A549 (cell line): ENCODE results near the gene CHST11. TPM values are rescaled to one million over a fixed set of nuclear protein-coding genes. Genes with fewer than 3 reads are reported as not detected.

ENCODE experiments used
- ATAC-seq, 2 experiments: fragments of 200-7000 bp in 1 of 2; fragments of >200 bp in 1 of 2; cut with Nextera tagmentation in 1 of 2; cut with Tn5 transposase in 1 of 2; 3 replicates each; pipeline versions ENCODE4 v1.8.0 to v1.9.1; 2018 to 2020; ENCODE audit warnings: mild to moderate bottlenecking in 1 of 2, moderate library complexity in 1 of 2
- CTCF ChIA-PET: fragments of 300-600 bp; sonication (Branson Sonifier 250); formaldehyde crosslinking; extraction: SDS; loops from one replicate; lab custom pipeline; 2021; ENCODE audit warnings: antibody characterized with exemption, inconsistent platforms; lab: Yijun Ruan, JAX
- POLR2A ChIA-PET: fragments of 350-600 bp; formaldehyde crosslinking; extraction: SDS; loops from one replicate; lab custom pipeline; 2021; ENCODE audit warnings: antibody characterized with exemption, inconsistent platforms; lab: Yijun Ruan, JAX
- DNase-seq, 2 experiments: peaks; one replicate each; pipeline versions ENCODE4 v3.0.0 to v3.0.0-alpha.2; 2011 to 2016; ENCODE audit warnings: low read depth in 1 of 2, low spot score in 1 of 2
- FAIRE-seq: peaks from 2 replicates; lab custom pipeline; 2011; peaks lifted over from hg19 to GRCh38; lab: Jason Lieb, UNC
- H3K27ac ChIP-seq, 2 experiments: fragments of >200 bp; sonication (Bioruptor Twin); formaldehyde crosslinking; 3 replicates each; pipeline ENCODE4 v1.5.1; 2016 to 2017
- H3K4me1 ChIP-seq: fragments of >200 bp; sonication (Bioruptor Twin); formaldehyde crosslinking; 3 replicates; pipeline ENCODE4 v1.6.1; 2016
- H3K4me2 ChIP-seq: fragments of >200 bp; sonication (Bioruptor Twin); formaldehyde crosslinking; 3 replicates; pipeline ENCODE4 v1.6.1; 2016
- H3K4me3 ChIP-seq: fragments of >200 bp; sonication (Bioruptor Twin); formaldehyde crosslinking; 3 replicates; pipeline ENCODE4 v1.5.1; 2016
- H3K9me3 ChIP-seq: fragments of >200 bp; sonication (Bioruptor Twin); formaldehyde crosslinking; 3 replicates; pipeline ENCODE4 v1.6.1; 2016
- BCL3 ChIP-seq: fragments of >200 bp; sonication (Bioruptor Twin); formaldehyde crosslinking; IDR thresholded peaks from 3 replicates; pipeline ENCODE4 v1.6.1; 2016
- CEBPB ChIP-seq, 2 experiments: fragments of >200 bp in 1 of 2; sonication (Bioruptor Twin) in 1 of 2; formaldehyde crosslinking in 1 of 2; IDR thresholded peaks; 2 replicates each; pipeline ENCODE4 v1.6.1; 2012 to 2016
- E2F6 ChIP-seq: IDR thresholded peaks from 2 replicates; pipeline ENCODE4 v1.6.1; 2012; ENCODE audit warnings: low read depth, borderline replicate concordance
- EHMT2 ChIP-seq: fragments of 200-600 bp; sonication (generic); IDR thresholded peaks from 2 replicates; pipeline ENCODE4 v1.6.1; 2016; ENCODE audit warnings: antibody characterized with exemption, low read depth, mild to moderate bottlenecking, moderate library complexity
- ELK1 ChIP-seq: fragments of 150-350 bp; IDR thresholded peaks from 2 replicates; pipeline ENCODE4 v1.6.1; 2014; ENCODE audit warnings: low read depth, mild to moderate bottlenecking, low read length
- EP300 ChIP-seq, 2 experiments: fragments of >200 bp; sonication (Bioruptor Twin); formaldehyde crosslinking; IDR thresholded peaks; 2 replicates in 1 of 2; 3 replicates in 1 of 2; pipeline ENCODE4 v1.6.1; 2016 to 2017
- ESRRA ChIP-seq: fragments of 150-350 bp; IDR thresholded peaks from 2 replicates; pipeline ENCODE4 v1.6.1; 2014; ENCODE audit warnings: mild to moderate bottlenecking, low read length, borderline replicate concordance
- HMGXB4 ChIP-seq: fragments of 250-450 bp; sonication (Bioruptor Pico); IDR thresholded peaks from 2 replicates; pipeline ENCODE4 v1.5.0; 2021; ENCODE audit warnings: mild to moderate bottlenecking, moderate library complexity, borderline replicate concordance
- KDM1A ChIP-seq: fragments of 200-600 bp; sonication (generic); IDR thresholded peaks from 2 replicates; pipeline ENCODE4 v1.6.1; 2016; ENCODE audit warnings: low read depth, mild to moderate bottlenecking
- MAZ ChIP-seq: fragments of 150-350 bp; IDR thresholded peaks from 2 replicates; pipeline ENCODE4 v1.6.1; 2014; ENCODE audit warnings: antibody characterized with exemption, low read depth, low read length, borderline replicate concordance
- NPAS2 ChIP-seq: fragments of 250-450 bp; sonication (Bioruptor Pico); IDR thresholded peaks from 2 replicates; pipeline ENCODE4 v1.8.0; 2022; ENCODE audit warnings: mild to moderate bottlenecking, moderate library complexity, borderline replicate concordance
- NR3C1 ChIP-seq: fragments of >200 bp; sonication (Bioruptor Twin); formaldehyde crosslinking; IDR thresholded peaks from 3 replicates; pipeline ENCODE4 v1.6.1; 2017
- POLR2AphosphoS2 ChIP-seq: conservative IDR thresholded peaks from 2 replicates; pipeline ENCODE4 v1.6.1; 2012; ENCODE audit warnings: low read length, improper control_type of control experiment, inconsistent platforms
- RARB ChIP-seq: fragments of 250-450 bp; sonication (Bioruptor Pico); IDR thresholded peaks from 2 replicates; pipeline ENCODE4 v1.8.0; 2021; ENCODE audit warnings: mild to moderate bottlenecking, moderate library complexity
- REST ChIP-seq: fragments of 200-600 bp; sonication (generic); IDR thresholded peaks from 2 replicates; pipeline ENCODE4 v1.6.1; 2016; ENCODE audit warnings: antibody characterized with exemption, mild to moderate bottlenecking, moderate library complexity
- RNF2 ChIP-seq: fragments of 200-600 bp; sonication (generic); IDR thresholded peaks from 2 replicates; pipeline ENCODE4 v1.6.1; 2016; ENCODE audit warnings: low read depth, mild to moderate bottlenecking, antibody characterized with exemption, moderate library complexity, borderline replicate concordance
- TFCP2L1 ChIP-seq: fragments of 250-450 bp; sonication (Bioruptor Pico); IDR thresholded peaks from 2 replicates; pipeline ENCODE4 v1.5.0; 2021; ENCODE audit warnings: mild to moderate bottlenecking
- ZSCAN20 ChIP-seq: fragments of 250-450 bp; sonication (Bioruptor Pico); IDR thresholded peaks from 2 replicates; pipeline ENCODE4 v1.8.0; 2022; ENCODE audit warnings: mild to moderate bottlenecking, moderate library complexity
- WGBS: methylation state at CpG from one replicate; pipeline ENCODE4 v1.1.6; 2017; ENCODE audit errors: missing lambda C conversion rate; 5-methylcytosine and 5-hydroxymethylcytosine counted together
- polyA plus RNA-seq, 4 experiments: library from polyadenylated mRNA; depleted of rRNA in 3 of 4; stranded (reverse); fragments of >200 nt; fragmentation: RNase III in 1 of 4; extraction: RNeasy Plus Mini Kit Qiagen cat#74134 plus additional on column Dnase treatment in 1 of 4; gene quantifications; 2 replicates in 3 of 4; 3 replicates in 1 of 4; pipeline ENCODE4 v1.2.3, GENCODE V29; 2011 to 2017

Gene CHST11
- polyA plus RNA-seq, 2 of the 4 experiments (the other 2 are of a cell fraction) = 19.2 to 21.8 TPM

- no peak overlapping the region for H3K4me2 ChIP-seq
- DNase-seq = no peak
- CTCF ChIA-PET = interaction anchor here (0.5 to 2.2 kb wide), 2 partner anchors 62 to 317 kb away, joined by 4 to 9 read pairs; no protein-coding TSS in a partner anchor
These were observed 242.1 kb downstream of the CHST11 start for GRCh38 chr12:104698871-104699270.

GRCh38 chr12:104699489-104700190, 242.9 kb downstream of the CHST11 start:
- ChIA-PET CTCF (interaction anchor here (2.2 kb wide), 1 partner anchor 318 kb away, joined by 9 read pairs; no protein-coding TSS in a partner anchor), POLR2A (no interaction called here)
- Histone ChIP-seq H3K27ac (peak overlapping the region in 1 of 2 experiments; percentile 10; a peak in 2 of 6 replicates), H3K9me3 (no peaks in the 10 kb centered on the region), H3K4me1 (0 out of 3 replicates have a peak, but pooled peaks cover 13% of the 10 kb centered on the region), H3K4me3 (no peak overlapping the region), H3K4me2 (no peak overlapping the region)
- no peak for ATAC-seq
- no peak for FAIRE-seq
- 90% methylated on average over 5 of the region's 5 CpGs for WGBS
- no peak for DNase-seq
- TF ChIP-seq POLR2AphosphoS2 (no peak), RARB (CRISPR knock-in tag) (no peak), HMGXB4 (CRISPR knock-in tag) (no peak), ELK1 (no peak), E2F6 (no peak), NR3C1 (no peak), CEBPB (IDR thresholded peaks at IDR 0.05) (no peak), MAZ (no peak), EHMT2 (no peak), KDM1A (no peak), BCL3 (no peak), RNF2 (no peak), TFCP2L1 (CRISPR knock-in tag) (no peak), EP300 (IDR thresholded peaks at IDR 0.05) (no peak), REST (no peak)

More at GRCh38 chr12:104698871-104699270, 242.1 kb downstream of the CHST11 start:
- no peak for FAIRE-seq
- POLR2A ChIA-PET = no interaction called here
- peak overlapping the region in 1 of 2 experiments; percentile 28; a peak in 1 of 6 replicates for H3K27ac ChIP-seq
- 84% methylated on average over 3 of the region's 3 CpGs for WGBS
- H3K9me3 ChIP-seq = no peaks in the 10 kb centered on the region
- H3K4me3 ChIP-seq = no peak overlapping the region
- TF ChIP-seq ZSCAN20 (CRISPR knock-in tag) (no peak), NPAS2 (no peak), ESRRA (no peak), ELK1 (no peak)
- 0 out of 3 replicates have a peak, but pooled peaks cover 13% of the 10 kb centered on the region for H3K4me1 ChIP-seq
- ATAC-seq = no peak
